Activated CD4-positive, alpha-beta T cell treated with anti-CD3 and anti-CD28 coated beads for 1 hour (primary cell): ENCODE measurements around the gene RMP24.
"Not testable (repeated sequence)": the region's sequence is repeated elsewhere in the genome, so short reads cannot be mapped to it uniquely, and the experiment has no call there.

Source experiments
- DNase-seq: peaks from one replicate; pipeline ENCODE4 v3.0.0-alpha.2; 2020

Gene RMP24

DNA sequence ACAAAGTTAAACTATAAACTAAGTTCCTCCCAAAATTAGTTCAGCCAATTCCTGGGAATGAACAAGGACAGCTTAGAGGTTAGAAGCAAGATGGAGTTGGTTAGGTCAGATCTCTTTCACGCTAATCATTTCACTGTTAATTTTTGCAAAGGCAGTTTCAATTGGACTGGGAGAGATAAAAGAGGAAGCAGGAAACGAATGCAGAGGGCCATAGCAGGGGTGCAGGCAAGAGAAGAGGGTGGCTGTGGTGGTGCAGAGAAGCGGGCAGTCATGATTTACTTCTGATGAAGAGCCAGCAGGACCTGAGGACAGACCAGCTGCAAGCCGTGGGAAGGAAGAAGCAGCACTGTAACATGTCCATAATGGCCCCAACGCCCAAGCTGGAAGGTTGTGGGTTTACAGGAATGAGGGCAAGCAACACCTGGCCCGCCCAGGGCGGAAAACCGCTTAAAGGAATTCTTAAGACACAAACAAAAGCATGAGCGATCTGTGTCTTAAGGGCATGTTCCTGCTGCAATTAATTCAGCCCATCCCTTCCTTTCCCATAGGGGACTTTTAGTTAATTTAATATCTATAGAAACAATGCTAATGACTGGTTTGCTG, 4.1 kb upstream of the RMP24 start:
- no peak for DNase-seq

DNA sequence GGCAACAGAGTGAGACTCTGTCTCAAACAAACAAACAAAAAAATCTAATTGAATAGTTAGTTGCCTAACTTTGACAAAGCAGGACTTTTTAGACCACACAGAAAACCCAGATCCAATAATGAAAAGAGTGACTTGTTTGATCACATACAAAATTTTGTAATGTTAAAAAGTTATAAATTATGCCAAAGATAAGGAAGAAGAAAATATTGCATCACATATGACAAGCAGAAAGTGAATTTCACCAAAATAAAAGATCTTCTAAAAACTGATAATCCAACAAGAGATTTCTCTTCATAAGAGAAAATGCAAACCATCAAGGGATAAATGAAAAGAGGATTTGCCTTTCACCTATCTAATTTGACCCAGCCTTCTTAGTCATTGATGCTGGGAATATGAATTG, 2.8 kb upstream of the RMP24 start:
- no peak for DNase-seq

DNA sequence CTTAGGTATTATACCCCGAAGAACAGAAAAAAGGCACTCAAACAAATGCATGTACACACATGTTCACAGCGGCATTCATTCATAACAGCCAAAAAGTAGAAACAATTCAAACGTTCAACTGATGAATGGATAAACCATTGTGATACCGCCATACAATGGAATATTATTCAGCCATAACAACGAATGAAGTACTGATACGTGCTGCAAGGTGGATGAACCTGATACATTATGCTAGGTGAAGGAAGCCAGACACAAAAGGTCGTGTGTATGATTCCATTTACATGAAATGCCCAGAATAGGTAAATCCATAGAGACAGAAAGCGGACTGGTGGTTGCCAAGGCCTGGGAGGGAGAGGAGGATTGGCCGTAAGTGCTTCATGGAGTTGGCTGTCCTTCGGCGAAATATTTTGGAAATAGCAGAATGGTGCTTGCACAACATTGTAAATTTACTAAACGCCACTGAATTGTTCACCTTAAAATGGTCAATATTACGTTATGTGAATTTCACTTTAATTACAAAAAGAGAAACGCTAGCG, 750 bp upstream of the RMP24 start:
- DNase-seq: no peak

DNA sequence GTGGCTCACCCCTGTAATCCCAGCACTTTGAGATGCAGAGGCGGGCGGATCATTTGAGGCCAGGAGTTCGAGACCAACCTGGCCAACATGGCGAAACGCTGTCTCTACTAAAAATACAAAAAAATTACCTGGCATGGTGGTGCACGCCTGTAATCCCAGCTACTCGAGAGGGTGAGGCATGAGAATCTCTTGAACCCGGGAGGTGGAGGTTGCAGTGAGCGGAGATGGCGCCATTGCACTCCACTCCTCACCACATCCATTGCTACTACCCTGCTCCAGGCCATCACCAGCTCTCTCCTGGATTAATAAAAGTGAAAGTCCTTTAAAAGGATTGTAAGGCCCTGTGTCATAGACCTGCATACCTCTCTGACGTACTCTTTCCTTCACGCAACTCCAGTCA, 1.2 kb downstream of the RMP24 start:
- no peak for DNase-seq

DNA sequence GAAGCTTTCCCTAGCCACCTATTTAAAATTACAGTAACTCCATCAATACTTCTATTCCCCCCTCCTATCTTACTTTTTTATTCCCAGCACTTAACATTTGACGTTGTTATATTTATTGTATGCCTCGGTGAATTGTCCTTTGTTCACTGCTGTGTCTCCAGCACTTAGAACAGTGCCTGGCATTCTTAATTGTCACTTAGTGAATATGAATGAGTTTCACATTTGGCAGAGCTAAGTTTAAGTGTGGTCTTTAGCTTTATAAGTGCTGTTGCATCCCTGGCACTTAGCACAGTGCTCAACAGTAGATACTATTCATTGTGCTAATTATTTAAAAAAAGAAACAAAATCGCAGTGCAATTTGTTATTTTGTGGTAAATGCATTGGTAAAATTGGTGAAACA, 1.7 kb downstream of the RMP24 start:
- DNase-seq: no peak

DNA sequence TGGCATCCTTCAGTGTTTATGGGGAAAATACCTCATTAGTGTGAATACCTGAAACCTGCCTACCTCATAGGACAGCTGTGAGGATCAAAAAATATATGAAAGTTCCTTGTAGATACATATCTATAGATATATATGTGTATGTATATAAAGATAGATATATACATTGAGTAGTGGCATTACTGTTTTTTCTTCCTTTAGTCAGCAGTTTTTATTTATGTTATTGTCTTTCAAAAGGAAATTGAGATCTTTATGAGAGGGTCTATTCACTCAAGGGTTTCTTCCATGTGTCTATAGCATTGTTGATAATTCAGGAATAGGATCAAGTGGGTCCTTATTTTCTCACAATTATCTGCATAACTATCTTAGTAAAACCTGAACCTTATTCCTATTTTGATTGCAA, 6.6 kb downstream of the RMP24 start:
- no peak for DNase-seq

DNA sequence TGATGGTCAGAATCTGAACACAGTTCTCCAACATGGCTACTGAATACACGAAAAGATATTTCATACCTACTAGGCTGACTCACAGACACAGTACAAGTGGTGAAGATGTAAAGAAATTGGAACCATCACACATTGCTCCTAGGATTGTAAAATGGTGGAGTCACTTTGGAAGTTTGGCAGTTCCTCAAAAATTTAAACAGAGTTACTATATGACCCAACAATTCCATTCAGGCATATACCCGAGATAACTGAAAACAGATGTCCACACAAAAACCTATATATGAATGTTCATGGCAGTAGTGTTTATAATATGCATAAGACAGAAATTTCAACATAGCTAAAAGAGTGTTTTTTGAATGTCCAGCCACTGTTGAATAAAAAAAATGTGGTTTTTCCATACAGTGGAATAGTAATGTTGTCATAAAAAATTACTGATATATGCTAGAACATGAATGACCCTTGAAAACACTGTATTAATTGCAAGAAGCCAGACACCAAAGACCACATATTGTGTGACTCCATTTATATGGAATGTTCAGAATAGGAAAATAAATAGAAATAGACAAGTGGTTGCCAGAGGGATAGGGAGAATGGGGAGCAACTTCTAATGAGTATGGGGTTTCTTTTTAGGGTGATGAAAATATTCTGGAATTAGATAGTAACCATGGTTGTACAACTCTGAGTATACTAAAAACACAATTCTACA, 10.1 kb downstream of the RMP24 start:
- DNase-seq: no peak

DNA sequence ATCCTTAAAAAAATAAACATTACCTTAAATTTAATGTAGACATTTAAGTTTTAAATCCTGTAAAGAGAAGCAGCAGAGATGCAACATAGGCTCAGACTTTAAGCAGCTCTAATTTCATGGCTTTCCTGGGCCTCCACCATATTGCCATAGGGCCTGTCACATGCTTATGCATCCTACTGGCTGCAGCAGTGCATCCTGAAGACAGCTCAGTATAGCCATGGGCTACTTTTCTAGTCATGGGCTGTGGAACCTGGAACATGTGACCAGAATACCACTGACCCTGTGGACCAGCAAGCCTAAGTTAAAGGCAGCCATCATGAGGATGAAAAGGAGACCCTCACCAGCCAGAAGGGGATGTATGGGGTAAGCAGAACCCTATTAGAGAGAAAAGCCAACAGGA, 10.7 kb downstream of the RMP24 start:
- DNase-seq: no peak

DNA sequence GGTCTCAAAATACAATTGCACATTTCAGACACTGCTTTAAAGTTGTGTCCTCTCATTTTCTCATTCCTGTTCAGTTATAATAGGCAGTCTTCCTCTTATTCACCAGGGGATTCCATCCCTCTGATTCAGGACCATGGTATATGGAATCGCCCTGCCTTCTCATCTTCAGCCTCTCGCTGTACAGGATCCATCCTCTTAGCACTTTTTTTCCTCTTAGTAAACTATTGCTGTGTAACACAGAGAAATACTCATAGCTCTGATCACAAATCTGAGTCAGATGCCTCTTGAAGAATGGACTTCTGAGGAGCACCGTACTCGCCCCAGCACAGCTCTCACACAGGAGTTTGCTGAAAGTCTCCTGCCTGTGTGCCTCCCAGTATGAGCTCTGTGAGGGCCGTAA, 11.3 kb downstream of the RMP24 start:
- no peak for DNase-seq

DNA sequence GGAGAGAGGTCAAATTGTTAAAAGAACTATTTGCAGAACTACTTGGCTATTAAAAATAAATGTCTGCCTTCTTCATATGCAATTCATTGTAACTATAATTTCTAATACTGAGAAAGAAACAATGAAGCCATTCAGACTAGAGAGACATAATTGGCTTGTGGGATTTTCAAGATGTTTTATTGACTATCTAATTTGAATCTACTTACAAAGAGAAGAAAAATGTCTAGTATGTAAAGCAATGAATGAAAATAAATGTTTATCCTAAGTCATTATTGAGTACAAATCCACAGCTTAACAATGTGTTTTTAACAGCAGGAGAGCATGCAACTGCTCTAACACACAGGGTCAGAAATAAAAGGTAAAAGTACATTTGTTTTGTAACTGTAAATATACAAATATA, 19.2 kb downstream of the RMP24 start:
- DNase-seq: no peak

DNA sequence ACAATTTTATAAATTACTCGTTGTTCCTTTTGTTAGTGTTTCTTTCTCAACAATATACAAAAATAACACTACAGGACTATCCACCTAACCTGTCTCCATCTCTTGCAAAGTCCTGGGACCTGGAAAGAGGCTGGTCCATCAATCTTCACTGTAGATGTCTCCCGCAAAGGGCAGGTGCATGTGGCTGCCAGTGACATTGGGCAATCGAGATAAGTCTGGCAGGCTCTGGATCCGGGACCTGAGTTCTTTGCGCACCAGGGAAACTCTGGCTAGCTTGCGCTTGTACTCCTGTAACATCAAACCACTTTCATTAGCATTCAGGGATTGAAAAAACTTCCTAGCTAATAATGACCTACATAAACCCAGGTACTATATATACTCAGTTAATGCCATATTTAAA, 20.5 kb downstream of the RMP24 start:
- DNase-seq: no peak

DNA sequence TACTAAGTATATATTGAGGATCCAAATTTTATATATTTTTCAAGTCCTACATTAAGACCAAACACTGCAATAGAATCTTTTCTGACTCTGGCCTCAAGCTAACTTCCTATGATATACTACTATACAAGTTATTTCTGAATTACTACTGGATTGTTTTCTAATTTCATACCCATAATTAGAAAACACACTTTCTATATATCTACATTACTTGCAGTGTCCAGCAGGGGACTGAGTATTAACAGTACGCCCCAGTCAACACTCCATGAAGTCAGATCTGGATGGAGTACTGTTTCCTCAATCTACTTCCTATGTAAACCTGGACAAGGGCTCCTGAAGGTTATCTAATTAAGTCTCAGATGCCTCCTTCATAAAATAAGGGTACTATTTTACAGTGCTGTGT, 26.5 kb downstream of the RMP24 start:
- no peak for DNase-seq

DNA sequence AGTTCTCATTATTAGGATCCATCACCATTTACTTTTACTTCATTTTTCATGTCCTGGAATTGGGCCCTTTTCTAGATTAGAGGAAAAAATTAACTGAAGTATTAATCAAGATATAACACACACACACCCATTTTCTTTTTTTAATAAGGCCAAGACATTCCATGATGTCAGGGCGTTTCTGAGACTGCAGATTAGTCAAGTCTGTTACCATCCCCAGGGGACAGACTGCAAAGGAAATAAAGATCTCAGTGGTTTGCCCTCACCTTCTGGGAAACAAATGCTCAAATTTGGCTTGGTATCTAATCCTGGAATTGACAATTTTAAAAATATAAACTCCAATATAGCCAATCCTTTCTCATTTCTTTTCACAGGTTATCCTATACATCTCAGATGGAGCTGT, 27.4 kb downstream of the RMP24 start:
- DNase-seq: no peak

DNA sequence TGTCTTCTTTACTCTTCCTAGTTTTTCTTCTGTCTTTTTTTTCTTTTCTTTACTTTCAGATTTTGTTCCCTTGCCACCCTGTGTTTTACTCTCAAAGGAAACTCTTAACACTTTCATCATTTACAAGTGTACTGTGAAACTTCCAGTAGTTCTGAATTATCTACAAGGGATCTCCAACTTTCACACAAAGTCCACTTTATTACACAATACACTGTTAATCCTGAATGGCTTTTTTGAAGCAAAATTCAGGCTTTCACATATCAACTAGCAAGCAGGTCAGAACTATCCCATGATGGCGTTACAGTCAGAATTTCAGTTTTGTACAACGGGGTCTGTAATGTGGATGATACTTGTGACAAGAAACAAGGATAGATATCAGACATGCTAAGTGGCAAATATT, 34.5 kb downstream of the RMP24 start:
- no peak for DNase-seq

DNA sequence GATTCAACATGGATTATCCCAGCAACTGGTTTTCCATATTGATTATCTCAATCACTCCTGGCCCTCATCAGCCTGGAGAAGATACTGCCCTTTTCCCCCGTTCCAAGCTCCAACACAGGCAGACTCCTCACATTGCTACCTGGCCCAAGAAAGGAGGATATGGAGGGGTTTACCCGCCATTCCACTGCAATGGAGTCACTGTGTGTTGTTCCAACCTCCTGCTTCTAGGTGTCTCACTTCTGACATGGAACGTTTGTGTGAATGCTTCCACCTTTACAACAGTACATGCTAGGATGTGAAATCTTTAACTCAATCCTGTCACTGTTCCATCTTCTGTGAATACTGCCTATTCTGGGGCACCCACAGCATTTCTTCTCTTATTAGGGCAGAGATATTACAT, 36.7 kb downstream of the RMP24 start:
- no peak for DNase-seq

DNA sequence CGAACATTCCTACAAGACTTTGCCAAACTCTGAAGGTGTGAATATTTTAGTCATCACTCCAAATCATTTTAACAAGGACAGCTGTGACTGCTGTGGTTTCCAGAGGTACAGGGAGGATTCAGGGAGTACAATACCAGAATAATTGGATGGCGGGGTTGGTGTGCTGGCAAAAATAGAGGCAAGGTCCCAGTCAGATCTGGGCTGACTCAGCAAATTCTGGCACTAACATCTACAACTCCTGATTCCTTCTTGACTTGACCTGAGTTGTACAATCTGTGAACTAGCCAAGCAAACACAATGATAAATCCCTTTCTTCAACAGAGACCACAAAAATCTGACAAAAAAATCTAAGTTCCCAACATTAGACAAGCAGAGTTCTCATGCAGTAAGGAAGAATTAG, 40.4 kb downstream of the RMP24 start:
- DNase-seq: no peak

DNA sequence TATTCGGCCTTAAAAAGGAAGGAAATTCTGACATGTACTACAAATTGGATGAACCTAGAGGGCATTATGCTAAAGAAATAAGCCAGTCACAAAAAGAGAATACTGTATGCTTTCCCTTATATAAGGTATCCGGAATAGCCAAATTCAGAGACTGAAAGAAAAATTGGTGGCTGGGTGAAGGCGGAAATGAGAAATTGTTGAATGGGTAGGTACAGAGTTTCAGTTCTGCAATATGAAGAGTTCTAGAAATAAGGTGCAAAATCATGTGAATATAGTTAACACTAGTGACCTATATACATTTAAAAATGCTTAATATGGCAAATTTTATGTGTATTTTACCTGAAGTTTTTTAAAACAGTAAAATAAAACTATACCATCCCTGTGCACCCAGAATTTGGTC, 43.1 kb downstream of the RMP24 start:
- DNase-seq: no peak

DNA sequence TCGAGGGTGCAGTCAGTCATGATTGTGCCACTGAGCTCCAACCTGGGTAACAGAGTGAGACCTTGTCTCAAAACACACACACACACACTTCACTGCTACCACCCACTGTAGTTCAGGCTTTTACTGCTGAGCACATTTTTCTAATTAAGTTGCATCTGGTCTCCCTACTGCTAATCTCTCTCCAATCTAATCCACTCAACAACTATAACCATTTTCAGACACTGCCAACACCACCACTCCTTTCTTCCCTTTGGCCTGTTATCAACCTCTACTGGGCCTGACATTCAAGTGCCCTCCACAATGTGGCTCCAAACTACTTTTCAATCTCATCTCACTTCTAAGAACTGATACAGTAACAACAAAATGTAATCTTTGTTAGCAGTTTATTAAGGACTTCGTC, 44.8 kb downstream of the RMP24 start:
- DNase-seq: no peak

DNA sequence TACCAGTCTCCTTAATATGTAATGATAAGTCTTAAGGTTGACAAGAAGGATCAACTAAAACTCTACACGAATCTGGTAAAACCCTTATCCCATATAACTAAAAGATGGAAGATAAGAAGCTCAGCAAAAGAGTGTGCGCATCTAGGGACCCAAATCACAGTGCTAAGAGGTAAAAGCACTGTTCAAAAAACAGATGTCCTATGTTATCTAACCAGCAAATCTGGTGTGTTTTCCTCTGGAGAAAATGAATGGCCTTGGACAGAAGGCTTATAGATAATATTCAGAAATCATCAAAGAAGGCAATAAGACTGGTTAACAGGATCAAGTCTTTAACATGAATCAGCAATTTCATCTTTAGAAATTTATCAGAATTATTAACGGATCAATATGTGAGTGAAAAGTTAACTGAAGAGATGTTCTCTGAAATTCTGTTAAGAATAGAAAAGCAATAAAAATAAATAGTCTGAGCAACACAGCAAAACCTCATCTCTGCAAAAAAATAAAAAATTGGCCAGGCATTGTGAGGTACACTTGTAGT, 47.8 kb downstream of the RMP24 start:
- no peak for DNase-seq

DNA sequence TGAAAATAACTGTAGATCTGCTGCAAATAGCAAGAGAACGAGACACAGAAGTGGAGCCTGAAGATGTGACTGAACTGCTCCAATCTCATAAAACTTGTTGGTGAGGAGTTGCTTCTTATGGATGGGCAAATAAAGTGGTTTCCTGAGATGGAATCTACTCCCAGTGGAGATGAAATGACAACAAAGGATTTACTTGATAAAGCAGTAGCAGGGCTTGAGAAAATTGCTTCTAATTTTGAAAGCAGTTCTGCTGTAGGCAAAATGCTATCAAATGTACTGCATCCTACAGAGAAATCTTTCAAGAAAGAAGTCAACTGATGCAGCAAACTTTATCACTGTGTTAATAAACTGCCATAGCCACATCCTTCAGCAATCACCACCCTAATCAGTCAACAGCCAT, 50.9 kb downstream of the RMP24 start:
- DNase-seq: no peak

DNA sequence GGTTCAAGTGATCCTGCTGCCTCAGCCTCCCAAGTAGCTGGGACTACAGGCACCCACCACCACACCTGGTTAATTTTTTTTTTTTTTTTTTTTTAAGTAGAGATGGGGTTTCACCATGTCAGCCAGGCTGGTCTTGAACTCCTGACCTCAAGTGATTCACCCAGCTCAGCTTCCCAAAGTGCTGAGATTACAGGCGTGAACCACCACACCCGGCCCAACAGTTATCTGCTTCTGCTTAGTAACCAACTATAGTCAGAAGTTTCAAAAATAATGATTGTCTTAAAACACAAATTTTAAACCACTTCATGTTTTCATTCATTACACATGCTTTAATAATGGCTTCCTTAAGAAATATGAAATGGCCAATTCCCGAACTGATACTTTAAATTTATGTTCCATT, 51.8 kb downstream of the RMP24 start:
- not testable (repeated sequence) for DNase-seq

DNA sequence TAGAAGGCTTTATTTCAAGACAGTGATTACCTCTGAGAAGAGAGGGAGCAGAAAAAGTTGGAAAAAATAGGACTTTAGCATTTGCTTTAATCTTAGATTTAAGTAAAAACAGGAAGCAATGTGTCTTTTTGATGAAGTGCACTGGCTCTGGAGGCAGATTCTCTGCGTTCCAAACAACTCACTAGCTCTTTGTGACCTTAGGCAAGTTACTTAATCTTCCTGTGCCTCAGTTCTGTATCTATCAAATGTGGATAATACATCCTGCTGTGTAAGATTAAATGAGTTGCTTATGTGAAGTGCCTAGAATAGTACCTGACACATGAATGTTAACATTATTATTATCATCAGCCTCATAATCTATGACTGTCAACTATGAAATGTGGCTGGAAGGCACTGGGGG, 52.5 kb downstream of the RMP24 start:
- no peak for DNase-seq

DNA sequence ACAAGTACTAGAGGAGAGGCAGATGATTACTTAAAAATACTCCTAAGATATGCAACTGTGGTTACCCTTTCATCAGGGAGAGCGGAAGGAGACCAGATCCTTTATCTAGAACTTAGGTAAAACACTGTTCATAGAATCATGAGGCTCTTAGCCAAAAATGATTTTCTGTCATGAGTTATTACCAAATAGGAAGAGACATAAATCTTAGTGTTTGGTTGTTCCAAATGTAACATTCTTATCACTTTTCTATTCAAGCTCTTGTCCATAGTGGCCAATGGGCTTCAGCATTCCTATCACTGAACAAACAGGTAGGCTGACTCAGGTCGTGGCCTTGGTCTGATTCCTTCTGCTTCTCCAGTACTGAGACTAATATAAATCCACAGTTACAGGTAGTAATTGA, 56.4 kb downstream of the RMP24 start:
- DNase-seq: no peak
